BE2C (cell line): ENCODE measurements around the gene DNAH3.

ENCODE experiments used
- DNase-seq: peaks from one replicate; pipeline ENCODE4 v3.0.0-alpha.2; 2020
- H3K27me3 ChIP-seq: fragments of 250-450 bp; sonication (Bioruptor Pico); 2 replicates; pipeline ENCODE4 v1.5.1; 2020; ENCODE audit warnings: mild to moderate bottlenecking
- H3K36me3 ChIP-seq: fragments of 250-450 bp; sonication (Bioruptor Pico); 2 replicates; pipeline ENCODE4 v1.5.1; 2020; ENCODE audit warnings: mild to moderate bottlenecking
- H3K4me1 ChIP-seq: fragments of 250-450 bp; sonication (Bioruptor Pico); 2 replicates; pipeline ENCODE4 v1.5.1; 2020
- H3K4me3 ChIP-seq: 2 replicates; pipeline ENCODE4 v1.5.1; 2011; ENCODE audit warnings: low read depth, low read length
- H3K9me3 ChIP-seq: fragments of 250-450 bp; sonication (Bioruptor Pico); 2 replicates; pipeline ENCODE4 v1.5.1; 2020
- TF ChIP-seq, protein P1 (sequence below): IDR thresholded peaks from 2 replicates; pipeline ENCODE4 v1.5.1; 2012; ENCODE audit warnings: mild to moderate bottlenecking, low read depth, low read length

DNAH3 gene

DNA sequence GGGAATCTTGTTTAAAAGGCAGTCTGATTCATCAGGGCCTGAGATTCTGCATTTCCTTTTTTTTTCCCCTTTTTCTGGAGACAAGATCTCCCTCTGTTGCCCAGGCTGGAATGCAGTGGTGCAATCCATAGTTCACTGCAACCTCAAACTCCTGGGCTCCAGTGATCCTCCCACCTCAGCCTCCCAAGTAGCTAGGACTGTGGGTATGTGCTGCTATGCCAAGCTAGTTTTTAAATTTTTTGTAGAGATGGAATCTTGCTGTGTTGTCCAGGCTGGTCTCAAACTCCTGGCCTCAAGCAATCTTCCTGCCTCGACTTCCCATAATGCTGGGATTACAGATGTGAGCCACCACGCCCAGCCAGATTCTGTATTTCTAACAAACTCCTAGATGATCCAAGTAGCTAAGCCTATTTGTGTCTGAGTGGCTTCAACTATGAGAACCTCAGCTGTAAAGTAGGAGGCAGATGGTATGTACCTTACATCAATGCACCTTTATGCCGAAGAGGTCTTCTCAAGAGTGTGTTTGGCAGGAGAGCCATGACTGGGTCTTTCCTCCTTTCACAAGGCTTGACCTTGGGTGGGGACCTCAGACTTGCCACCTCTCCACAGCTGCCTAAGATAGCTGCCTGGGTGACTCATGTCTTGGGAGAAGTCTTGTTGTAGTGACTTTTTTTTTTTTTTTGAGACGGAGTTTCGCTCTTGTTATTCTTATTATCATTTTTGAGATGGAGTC is 18.8 kb upstream of the DNAH3 start:
- Histone ChIP-seq H3K4me3 (no peak overlapping the region), H3K27me3 (no peaks in the 10 kb centered on the region), H3K9me3 (no peaks in the 10 kb centered on the region), H3K4me1 (no peaks in the 10 kb centered on the region), H3K36me3 (no peaks in the 10 kb centered on the region)
- TF ChIP-seq, protein P1, sequence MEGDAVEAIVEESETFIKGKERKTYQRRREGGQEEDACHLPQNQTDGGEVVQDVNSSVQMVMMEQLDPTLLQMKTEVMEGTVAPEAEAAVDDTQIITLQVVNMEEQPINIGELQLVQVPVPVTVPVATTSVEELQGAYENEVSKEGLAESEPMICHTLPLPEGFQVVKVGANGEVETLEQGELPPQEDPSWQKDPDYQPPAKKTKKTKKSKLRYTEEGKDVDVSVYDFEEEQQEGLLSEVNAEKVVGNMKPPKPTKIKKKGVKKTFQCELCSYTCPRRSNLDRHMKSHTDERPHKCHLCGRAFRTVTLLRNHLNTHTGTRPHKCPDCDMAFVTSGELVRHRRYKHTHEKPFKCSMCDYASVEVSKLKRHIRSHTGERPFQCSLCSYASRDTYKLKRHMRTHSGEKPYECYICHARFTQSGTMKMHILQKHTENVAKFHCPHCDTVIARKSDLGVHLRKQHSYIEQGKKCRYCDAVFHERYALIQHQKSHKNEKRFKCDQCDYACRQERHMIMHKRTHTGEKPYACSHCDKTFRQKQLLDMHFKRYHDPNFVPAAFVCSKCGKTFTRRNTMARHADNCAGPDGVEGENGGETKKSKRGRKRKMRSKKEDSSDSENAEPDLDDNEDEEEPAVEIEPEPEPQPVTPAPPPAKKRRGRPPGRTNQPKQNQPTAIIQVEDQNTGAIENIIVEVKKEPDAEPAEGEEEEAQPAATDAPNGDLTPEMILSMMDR = no peak
- no peak for DNase-seq

DNA sequence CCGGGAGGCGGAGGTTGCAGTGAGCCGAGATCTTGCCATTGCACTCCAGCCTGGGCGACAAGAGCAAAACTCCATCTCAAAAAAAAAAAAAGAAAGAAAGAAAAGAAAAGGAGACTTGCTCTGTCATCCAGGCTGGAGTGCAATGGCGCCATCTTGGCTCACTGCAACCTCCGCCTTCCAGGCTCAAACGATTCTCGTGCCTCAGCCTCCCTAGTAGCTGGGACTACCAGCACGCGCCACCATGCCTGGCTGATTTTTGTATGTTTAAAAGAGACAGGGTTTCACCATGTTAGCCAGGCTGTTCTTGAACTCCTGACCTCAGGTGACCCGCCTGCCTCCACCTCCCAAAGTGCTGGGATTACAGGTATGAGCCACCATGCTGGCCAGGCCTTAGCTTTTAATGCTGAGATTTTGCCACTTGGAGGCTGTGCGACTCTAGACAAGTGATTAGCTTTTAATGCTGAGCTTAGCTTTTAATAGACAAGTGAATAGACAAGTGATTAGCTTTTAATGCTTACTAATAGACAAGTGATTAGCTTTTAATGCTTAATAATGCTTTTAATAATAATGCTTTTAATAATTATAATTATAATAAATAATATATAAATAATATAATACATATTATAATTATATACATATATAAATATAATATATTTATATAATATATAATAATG is 17.4 kb upstream of the DNAH3 start:
- no peaks in the 10 kb centered on the region for H3K4me1 ChIP-seq
- H3K36me3 ChIP-seq = no peaks in the 10 kb centered on the region
- H3K4me3 ChIP-seq = no peak overlapping the region
- TF ChIP-seq, protein P1 = no peak
- DNase-seq = no peak
- H3K9me3 ChIP-seq = no peaks in the 10 kb centered on the region
- H3K27me3 ChIP-seq = no peaks in the 10 kb centered on the region; the same call in 1 of the 2 replicates

DNA sequence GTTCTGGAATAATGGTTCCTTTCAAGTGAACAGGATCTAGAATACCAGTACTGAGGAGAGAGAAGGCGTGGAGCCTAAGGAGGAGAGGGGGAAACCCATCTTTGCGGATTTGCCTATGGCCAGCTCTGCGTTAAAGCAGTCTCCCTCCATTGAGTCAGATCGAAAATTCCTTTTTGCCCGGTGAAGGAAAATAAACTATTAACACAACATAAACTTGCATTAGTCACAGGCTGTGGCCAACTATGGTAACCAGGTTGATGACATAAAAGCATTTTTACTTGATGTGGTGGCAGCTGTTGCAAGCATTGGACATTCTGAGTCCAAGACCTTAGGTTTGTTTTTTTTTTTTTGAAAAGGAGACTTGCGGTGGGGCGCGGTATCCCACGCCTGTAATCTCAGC is 16.7 kb upstream of the DNAH3 start:
- H3K27me3 ChIP-seq = no peaks in the 10 kb centered on the region; the same call in 1 of the 2 replicates
- no peaks in the 10 kb centered on the region for H3K36me3 ChIP-seq
- TF ChIP-seq, protein P1 = no peak
- H3K4me1 ChIP-seq = no peaks in the 10 kb centered on the region
- no peak overlapping the region for H3K4me3 ChIP-seq
- no peaks in the 10 kb centered on the region for H3K9me3 ChIP-seq
- no peak for DNase-seq

- no peaks in the 10 kb centered on the region for H3K4me1 ChIP-seq
- no peaks in the 10 kb centered on the region for H3K36me3 ChIP-seq
- DNase-seq = no peak
- peaks cover 2% of the 10 kb centered on the region; the same call in 1 of the 2 replicates for H3K27me3 ChIP-seq
- no peak overlapping the region for H3K4me3 ChIP-seq
- no peaks in the 10 kb centered on the region for H3K9me3 ChIP-seq
- TF ChIP-seq, protein P1 = no peak
Measured at GRCh38 chr16:21166561-21166961, 15.9 kb upstream of the DNAH3 start.

DNA sequence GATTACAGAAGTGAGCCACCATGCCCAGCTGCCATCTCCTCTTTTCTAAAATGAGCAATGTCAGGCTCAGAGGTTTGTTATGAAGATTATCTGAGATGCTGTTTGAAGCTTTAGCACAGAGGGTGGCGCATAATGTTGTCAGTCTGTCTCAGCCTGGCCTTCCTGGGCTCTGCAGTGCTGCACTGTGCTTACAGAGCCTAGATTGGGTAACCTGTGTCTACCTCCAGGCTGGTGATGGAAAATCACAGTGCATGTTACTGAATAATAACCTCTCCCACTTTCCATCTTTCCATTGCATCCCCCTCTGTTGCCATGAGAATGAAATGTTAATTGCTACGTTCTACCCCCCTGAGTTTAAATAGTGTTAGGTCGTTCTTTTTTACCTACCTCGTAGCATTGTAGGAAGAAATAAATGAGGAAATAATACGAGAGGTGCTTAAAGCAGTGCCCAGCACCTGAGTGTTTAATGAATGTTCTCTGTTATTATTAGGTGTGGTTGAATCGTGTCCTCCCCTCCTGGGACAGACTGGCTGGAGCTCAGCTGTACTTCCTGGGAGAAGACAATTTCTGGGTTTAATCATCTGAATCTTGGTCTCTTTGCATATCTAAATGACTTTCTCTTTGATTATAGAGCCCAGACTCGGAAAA is 14.0 kb upstream of the DNAH3 start:
- peaks cover 12% of the 10 kb centered on the region; the same call in 1 of the 2 replicates for H3K27me3 ChIP-seq
- H3K9me3 ChIP-seq = no peaks in the 10 kb centered on the region
- no peak for DNase-seq
- no peak overlapping the region for H3K4me3 ChIP-seq
- no peaks in the 10 kb centered on the region for H3K4me1 ChIP-seq
- TF ChIP-seq, protein P1 = no peak
- no peaks in the 10 kb centered on the region for H3K36me3 ChIP-seq
